ENCODE data around the gene FCF1.

DNA sequence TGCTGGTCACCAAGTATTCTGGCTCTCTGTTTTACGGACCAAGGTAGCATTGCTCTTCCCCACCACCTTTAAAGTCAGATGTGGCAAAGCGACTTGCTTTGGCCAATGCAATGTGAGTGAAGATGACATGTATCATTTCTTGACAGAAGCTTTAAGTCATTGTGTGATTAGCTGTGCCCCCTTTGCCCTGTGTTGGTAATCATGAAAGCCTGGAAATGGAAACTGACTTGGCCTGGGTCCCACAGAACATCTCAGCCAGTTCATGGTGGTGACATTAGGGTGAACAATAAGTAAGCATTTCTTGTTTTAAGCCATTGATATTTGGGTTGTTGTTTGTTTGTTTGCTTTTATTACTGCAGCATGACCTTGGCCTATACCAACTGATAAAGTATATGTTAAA, 34.3 kb downstream of the FCF1 start:
- TF ChIP-seq CTCF (IDR thresholded peaks at IDR 0.05) (no peak), POLR2A (IDR thresholded peaks at IDR 0.05; ENCODE audit: low read depth) (no peak), POLR2AphosphoS5 (IDR thresholded peaks at IDR 0.05) (no peak)

Data from esophagus muscularis mucosa (tissue), 3 donors.